Stimulated activated CD8-positive, alpha-beta memory T cell treated with anti-CD3 and anti-CD28 coated beads, Interleukin-4, amount 100 ng/mL, for 1 hour (primary cell): ENCODE measurements around the gene SND1.

Source experiments
- DNase-seq, 2 donors: peaks; one replicate each; pipeline ENCODE4 v3.0.0-alpha.2; 2020; ENCODE audit warnings: low read depth in 2 of 2, low spot score in 1 of 2

SND1 gene

GRCh38 chr7:127859330-127859729 is 207.3 kb downstream of the SND1 start:
- no peak for DNase-seq

DNA sequence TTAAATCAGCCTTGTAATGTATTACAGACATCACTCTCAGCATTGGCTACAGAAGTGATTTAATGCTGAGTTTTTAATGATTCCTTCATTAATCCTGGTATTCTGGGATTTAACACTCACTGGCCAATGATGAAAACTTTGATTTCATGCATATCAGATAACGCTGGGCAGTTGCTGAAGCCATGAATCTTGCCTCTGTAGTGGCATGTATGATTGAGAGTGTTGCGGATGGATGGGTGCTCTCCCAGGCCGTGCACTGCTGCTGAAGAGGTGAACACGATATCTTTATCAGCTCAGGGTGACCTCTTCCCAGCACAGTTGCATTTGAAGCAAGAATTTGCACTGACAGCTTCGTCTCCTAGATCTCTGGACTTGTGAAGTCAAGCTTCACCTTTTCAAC is 210.5 kb downstream of the SND1 start:
- DNase-seq = no peak

DNA sequence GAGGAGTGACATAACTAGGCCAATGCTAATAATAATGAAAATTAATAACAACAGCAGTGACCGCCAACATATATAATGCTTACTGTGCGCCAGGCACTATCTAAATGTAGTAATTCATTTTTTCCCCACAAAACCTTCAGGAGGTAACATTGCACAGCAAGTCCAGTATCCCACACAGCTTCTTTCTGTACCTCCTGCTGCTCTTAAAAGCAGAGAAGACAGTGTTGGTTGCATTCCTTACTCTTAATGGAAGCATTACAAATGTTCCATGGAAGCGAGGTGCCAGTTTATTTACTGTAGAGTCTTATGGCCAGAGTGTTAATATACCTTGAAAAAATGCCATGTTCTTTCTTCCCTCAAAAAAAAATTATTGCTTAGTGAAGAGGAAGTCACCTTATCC is 211.1 kb downstream of the SND1 start:
- no peak for DNase-seq

- DNase-seq = no peak
Measured at GRCh38 chr7:127865466-127865865, 213.5 kb downstream of the SND1 start.

GRCh38 chr7:127870231-127870907 is 218.4 kb downstream of the SND1 start:
- no peak for DNase-seq

DNA sequence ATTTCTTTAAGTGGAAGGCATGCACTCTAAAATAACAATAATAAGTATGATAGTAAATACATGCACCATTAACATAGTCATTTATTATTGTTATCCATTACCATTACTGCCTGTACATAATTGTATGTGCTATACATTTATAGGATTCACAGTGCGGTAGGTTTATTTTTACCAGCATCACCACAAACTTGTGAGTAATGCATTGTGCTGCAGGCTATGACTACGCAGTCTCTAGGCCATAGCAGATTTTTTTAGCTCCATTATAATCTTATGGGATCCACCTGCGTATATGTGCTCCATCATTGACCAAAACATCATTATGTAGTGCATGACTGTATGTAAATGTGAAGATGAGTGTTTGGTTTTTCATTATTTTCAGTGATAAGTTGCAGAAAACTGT is 219.2 kb downstream of the SND1 start:
- no peak for DNase-seq

- no peak for DNase-seq
Measured at GRCh38 chr7:127872122-127872521, 220.1 kb downstream of the SND1 start.

DNA sequence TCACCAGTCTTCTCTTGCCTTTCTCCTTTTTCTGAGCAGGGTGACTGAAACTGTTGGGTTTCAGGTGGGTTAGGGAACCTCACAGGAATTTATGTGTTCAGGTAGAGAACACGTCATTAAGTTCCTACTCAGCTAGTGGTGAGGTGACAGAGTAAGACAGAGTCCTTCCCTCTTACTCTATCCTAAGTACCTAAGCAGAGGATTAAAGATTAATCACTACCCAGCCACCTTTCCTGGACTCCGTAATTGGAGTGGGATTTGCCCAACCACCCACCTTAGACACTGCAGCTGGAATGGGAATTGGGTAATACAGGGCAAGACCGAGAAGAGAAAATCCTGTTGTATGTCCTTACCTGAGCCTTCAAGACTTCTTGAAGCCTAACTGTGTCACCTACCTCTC is 221.2 kb downstream of the SND1 start:
- DNase-seq = no peak

- DNase-seq = no peak
Measured at GRCh38 chr7:127873715-127874636, 222.0 kb downstream of the SND1 start.

GRCh38 chr7:127874951-127875608 is 223.1 kb downstream of the SND1 start:
- no peak for DNase-seq

GRCh38 chr7:127876393-127876792 is 224.4 kb downstream of the SND1 start:
- DNase-seq = no peak

- no peak for DNase-seq
Measured at GRCh38 chr7:127877951-127878350, 226.0 kb downstream of the SND1 start.

DNA sequence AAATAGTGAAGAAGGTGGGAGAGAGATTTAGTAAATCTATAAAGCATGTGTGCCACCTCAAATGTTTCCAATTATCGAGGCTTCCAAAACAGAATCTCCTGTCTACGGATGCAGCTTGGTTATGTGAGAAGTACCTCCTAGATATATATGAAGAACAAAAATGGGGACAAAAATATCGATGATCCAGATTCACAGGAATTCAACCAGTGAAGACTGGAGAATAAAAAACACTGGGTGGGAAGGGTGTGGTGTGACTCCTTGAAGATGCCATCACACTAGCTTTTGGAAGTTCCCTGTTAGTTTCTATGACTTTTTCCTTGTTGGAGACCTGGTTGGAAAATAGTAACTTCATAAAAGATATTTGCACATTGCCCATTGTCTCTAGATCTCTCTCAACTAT is 226.8 kb downstream of the SND1 start:
- DNase-seq = no peak

DNA sequence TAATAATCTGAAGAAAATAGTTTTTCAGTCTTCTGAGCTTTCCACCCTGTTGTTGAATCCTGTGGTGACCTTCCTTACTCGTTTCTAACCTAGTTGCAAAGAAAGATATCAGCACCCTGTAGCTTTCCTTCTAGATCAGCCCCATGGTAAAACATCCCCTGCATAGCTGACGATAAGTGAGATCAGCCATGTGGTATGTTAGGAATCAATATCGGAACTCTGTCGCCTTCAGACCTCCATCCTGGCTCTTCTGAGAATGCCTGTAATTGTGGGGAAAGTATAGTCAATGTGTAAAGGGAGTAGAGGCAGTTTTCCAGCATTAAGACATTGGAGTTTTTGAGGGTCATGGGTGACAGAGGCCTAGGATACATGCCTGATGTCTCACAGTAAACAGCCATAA is 227.4 kb downstream of the SND1 start:
- DNase-seq = no peak

- no peak for DNase-seq
Measured at GRCh38 chr7:127879942-127880341, 227.9 kb downstream of the SND1 start.

DNA sequence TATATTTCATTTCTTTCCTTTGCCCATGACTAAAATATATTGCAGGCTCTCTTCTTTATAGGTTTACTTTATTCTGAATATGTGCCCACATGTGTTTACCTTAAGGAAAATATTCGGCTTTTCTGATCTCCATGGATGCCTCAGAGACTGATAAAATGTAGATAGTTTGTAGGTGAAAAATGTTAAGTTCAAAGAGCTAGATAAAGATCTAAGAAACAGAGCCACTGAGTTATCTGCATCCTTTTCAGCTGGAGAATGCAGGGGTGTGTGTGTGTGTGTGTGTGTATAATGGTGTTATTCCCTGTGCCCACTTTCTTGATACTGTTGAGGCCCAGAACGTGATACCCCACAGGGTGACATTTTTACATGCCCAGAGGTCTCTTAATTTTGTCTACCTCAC is 228.5 kb downstream of the SND1 start:
- no peak for DNase-seq

GRCh38 chr7:127881564-127881963 is 229.6 kb downstream of the SND1 start:
- DNase-seq = no peak

DNA sequence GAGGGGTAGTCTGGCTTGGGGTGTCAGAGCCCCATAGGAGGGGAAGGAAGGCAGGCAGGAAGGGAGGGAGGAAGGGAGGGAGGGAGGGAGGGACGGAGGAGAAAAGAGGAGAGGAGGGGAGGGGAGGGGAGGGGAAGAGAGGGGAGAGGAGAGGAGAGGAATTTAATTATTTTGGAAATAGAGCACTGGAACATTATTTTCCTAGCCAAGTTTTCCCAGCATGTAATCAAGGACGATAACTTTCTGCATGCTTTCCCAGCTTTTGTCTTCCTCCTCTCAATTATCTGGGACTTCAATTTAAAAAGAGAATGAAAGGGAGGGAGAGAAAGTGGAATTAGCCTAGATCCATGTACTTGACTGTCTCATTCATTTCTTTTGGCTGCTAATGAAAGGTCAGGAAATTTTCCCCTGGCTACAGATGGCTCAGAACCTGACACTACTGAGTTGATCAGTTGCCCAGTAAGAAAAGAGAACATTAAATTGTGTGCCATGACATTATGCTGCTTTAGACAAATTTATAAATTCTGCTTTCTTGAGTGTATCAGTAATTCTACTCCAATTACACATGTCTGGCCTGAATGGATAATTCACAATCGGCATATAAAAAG is 230.4 kb downstream of the SND1 start:
- no peak for DNase-seq

DNA sequence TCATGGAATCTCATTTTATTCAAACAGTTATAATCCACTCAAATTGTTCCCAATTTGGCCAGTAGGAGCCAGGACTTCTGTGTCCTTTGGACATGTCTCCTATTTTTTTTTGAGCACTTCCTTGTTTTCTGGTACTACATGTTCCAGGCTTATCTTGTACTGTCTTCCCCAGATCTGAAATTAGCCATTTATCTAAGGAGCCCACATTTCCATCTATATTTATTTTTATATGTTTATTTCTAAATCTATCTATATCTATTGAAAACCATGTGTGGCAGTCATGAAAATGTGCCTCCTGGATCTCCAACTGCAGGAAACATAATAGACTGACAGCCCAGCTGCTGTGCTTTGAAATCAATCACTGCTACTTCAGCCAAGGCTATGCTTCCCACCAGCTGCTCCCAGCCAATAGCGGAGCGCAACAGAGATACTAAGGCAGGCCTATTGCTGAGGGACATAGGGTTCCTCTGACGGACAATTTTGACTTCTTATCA is 232.1 kb downstream of the SND1 start:
- no peak for DNase-seq

DNA sequence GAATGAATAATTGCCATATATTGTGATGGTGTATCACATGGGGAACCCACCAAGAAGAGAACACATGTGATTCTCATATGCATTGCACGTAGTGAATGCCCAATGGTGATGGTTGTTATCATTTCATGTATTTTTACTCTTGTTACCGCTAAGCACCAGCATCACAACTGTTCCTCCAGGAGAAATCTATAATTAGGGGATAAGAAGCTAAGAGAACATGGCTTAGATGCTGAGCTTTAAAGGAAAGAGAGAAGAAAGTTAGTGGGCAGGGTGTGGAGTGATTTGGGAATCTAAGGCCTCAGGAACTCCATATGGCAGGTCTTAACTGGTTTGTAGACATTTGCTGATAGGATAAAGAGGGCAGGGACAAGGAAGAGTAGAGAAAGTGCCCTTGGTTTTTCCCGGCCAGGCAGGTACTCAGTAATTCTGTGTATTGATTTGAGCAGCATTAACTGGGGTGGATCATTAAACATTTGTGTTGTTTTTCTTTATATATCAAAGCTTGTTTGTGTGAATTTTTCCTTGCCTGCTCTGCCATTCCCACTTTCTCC is 233.3 kb downstream of the SND1 start:
- no peak for DNase-seq

DNA sequence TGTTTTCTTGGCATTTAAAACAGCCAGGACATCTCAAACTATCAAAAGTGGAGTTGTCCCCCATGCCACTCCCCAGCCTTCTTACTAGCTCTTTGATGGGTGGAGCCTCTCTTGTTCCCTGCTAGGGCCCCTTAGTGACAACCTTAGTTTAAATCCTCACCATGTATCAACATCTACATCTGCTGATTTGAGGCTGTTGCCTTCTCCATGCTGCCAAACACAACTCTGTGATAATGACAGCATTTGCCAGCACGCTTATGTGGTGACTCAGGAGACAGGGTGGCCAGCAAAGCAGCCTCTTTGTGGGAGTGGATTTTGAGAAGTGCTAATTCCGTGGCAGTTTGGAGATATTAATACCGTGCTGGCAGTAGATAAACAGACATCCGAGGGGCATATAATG is 233.8 kb downstream of the SND1 start:
- DNase-seq = no peak
